ENCODE results near the gene SPATA2L. TPM values are rescaled to one million over a fixed set of nuclear protein-coding genes. Genes with fewer than 3 reads are reported as not detected.
"Not testable (repeated sequence)": the region's sequence is repeated elsewhere in the genome, so short reads cannot be mapped to it uniquely, and the experiment has no call there.

Gene SPATA2L
- polyA plus RNA-seq, 1 of the 3 experiments (the other 2 are of a cell fraction): 8.6 TPM

- TF ChIP-seq REST (IDR thresholded peaks at IDR 0.05; ENCODE audit: low read depth, low read length) (no peak), MEF2A (IDR thresholded peaks at IDR 0.05; ENCODE audit: borderline replicate concordance, low read depth) (no peak), RXRA (IDR thresholded peaks at IDR 0.05; ENCODE audit: borderline replicate concordance, low read depth) (no peak), YY1 (IDR thresholded peaks at IDR 0.05; ENCODE audit: low read depth) (no peak), TEAD4 (IDR thresholded peaks at IDR 0.05; ENCODE audit: borderline replicate concordance, insufficient read depth) (no peak)
Observed at GRCh38 chr16:89690392-89690901, 11.1 kb downstream of the SPATA2L start (continued).

- H2AFZ ChIP-seq (ENCODE audit: low read depth); H3K4me1 ChIP-seq (ENCODE audit: control insufficient read depth in 1 of 2, insufficient read depth in 2 of 2, low read depth in 1 of 2, low read length in 1 of 2); H3K27ac ChIP-seq (ENCODE audit: low read depth in 2 of 2, low read length in 1 of 2); H3K9me3 ChIP-seq; H3K4me3 ChIP-seq (ENCODE audit: low read depth in 2 of 2, low read length in 1 of 2); POLR2A ChIA-PET; H3F3A ChIP-seq (replicated peaks; ENCODE audit: insufficient read depth); H3K27me3 ChIP-seq (ENCODE audit: insufficient read depth); H3K9ac ChIP-seq; H3K4me2 ChIP-seq; H4K20me1 ChIP-seq (ENCODE audit: insufficient read depth); H3K9me2 ChIP-seq; DNase-seq: not testable (repeated sequence)
- Histone ChIP-seq H3K36me3 (replicated peaks in 1 of 2; ENCODE audit: control insufficient read depth in 1 of 2, insufficient read depth in 2 of 2, low read length in 1 of 2) (peaks cover 11 to 39% of the 10 kb centered on the region in 2 experiments), H3K79me2 (ENCODE audit: insufficient read depth) (peaks cover 36% of the 10 kb centered on the region)
- 89% methylated on average over 3 of the region's 4 CpGs for WGBS (ENCODE audit: low lambda C conversion rate)
- CTCF ChIA-PET: interaction anchor here (0.6 to 2.1 kb wide), 3 partner anchors 10 to 104 kb away, joined by 3 to 8 read pairs (median 5); no protein-coding TSS in a partner anchor
Observed at GRCh38 chr16:89689621-89690020, 11.9 kb downstream of the SPATA2L start.

GRCh38 chr16:89689142-89689541 is 12.4 kb downstream of the SPATA2L start:
- no peaks in the 10 kb centered on the region for H4K20me1 ChIP-seq (ENCODE audit: insufficient read depth)
- H3K36me3 ChIP-seq (replicated peaks in 1 of 2; ENCODE audit: control insufficient read depth in 1 of 2, insufficient read depth in 2 of 2, low read length in 1 of 2): peaks cover 11 to 36% of the 10 kb centered on the region in 2 experiments
- no peaks in the 10 kb centered on the region for H3K9me2 ChIP-seq
- WGBS (ENCODE audit: low lambda C conversion rate): 92% methylated on average over 13 of the region's 13 CpGs
- no peaks in the 10 kb centered on the region for H3K27me3 ChIP-seq (ENCODE audit: insufficient read depth)
- no peak for DNase-seq
- no peaks in the 10 kb centered on the region for H3K9me3 ChIP-seq
- H2AFZ ChIP-seq (ENCODE audit: low read depth): no peak overlapping the region
- H3K27ac ChIP-seq (ENCODE audit: low read depth in 2 of 2, low read length in 1 of 2): no peak overlapping the region
- peaks cover 36% of the 10 kb centered on the region for H3K79me2 ChIP-seq (ENCODE audit: insufficient read depth)
- CTCF ChIA-PET: interaction anchor here (0.6 to 2.1 kb wide), 3 partner anchors 11 to 105 kb away, joined by 3 to 8 read pairs (median 5); no protein-coding TSS in a partner anchor
- H3K9ac ChIP-seq: no peak overlapping the region
- POLR2A ChIA-PET: no interaction called here
- H3K4me2 ChIP-seq: no peak overlapping the region
- H3F3A ChIP-seq (replicated peaks; ENCODE audit: insufficient read depth): peaks cover 3% of the 10 kb centered on the region
- no peak overlapping the region for H3K4me3 ChIP-seq (ENCODE audit: low read depth in 2 of 2, low read length in 1 of 2)
- no peak for TF ChIP-seq FOXJ3 (CRISPR knock-in tag; IDR thresholded peaks at IDR 0.05)
- TF ChIP-seq YY1 (IDR thresholded peaks at IDR 0.05; ENCODE audit: low read depth): no peak
- TF ChIP-seq CHD2 (IDR thresholded peaks at IDR 0.05; ENCODE audit: low read length, partially characterized antibody): no peak
- no peak for TF ChIP-seq TEAD4 (IDR thresholded peaks at IDR 0.05; ENCODE audit: borderline replicate concordance, insufficient read depth)
- no peak for TF ChIP-seq TCF12 (IDR thresholded peaks at IDR 0.05)
- no peak for TF ChIP-seq EZH2phosphoT487 (IDR thresholded peaks at IDR 0.05; ENCODE audit: borderline replicate concordance, low read depth)
- no peak for TF ChIP-seq SIN3A (IDR thresholded peaks at IDR 0.05; ENCODE audit: borderline replicate concordance, low read depth, low read length)
- no peak for TF ChIP-seq NFIC (IDR thresholded peaks at IDR 0.05; ENCODE audit: borderline replicate concordance)
- TF ChIP-seq USF2 (IDR thresholded peaks at IDR 0.05; ENCODE audit: borderline replicate concordance, low read depth, low read length): no peak
- no peak for TF ChIP-seq JUND (IDR thresholded peaks at IDR 0.05)
- H3K4me1 ChIP-seq (ENCODE audit: control insufficient read depth in 1 of 2, insufficient read depth in 2 of 2, low read depth in 1 of 2, low read length in 1 of 2): peaks cover 4 to 7% of the 10 kb centered on the region in 2 experiments; a peak in 1 of 4 replicates

Measured in SK-N-SH (cell line).